C1 segment of cervical spinal cord (tissue), 14 donors: ENCODE results near the gene DAAM1.

Experiments used
- DNase-seq, 14 donors: peaks; one replicate each; lab custom pipeline; 2025; lab: John Stamatoyannopoulos, UW

DAAM1 gene

GRCh38 chr14:59221568-59221967 lies 33.1 kb downstream of the DAAM1 start:
- peak in 2 of 14 donors; percentile 17 to 19 for DNase-seq

- no peak for DNase-seq
Observed at GRCh38 chr14:59224341-59224740, 35.9 kb downstream of the DAAM1 start.

GRCh38 chr14:59225281-59225680 lies 36.8 kb downstream of the DAAM1 start:
- DNase-seq = no peak

- no peak for DNase-seq
Observed at GRCh38 chr14:59228421-59228820, 40.0 kb downstream of the DAAM1 start.

GRCh38 chr14:59229653-59230406 lies 41.4 kb downstream of the DAAM1 start:
- DNase-seq = no peak

- DNase-seq = peak in 1 of 14 donors; percentile 28
Observed at GRCh38 chr14:59236195-59236594, 47.7 kb downstream of the DAAM1 start.

GRCh38 chr14:59238216-59238615 lies 49.7 kb downstream of the DAAM1 start:
- DNase-seq = no peak

- DNase-seq = no peak
Observed at GRCh38 chr14:59239022-59239421, 50.6 kb downstream of the DAAM1 start.

GRCh38 chr14:59240356-59240755 lies 51.9 kb downstream of the DAAM1 start:
- DNase-seq = no peak

GRCh38 chr14:59241121-59241520 lies 52.7 kb downstream of the DAAM1 start:
- no peak for DNase-seq

- no peak for DNase-seq
Observed at GRCh38 chr14:59243174-59243573, 54.7 kb downstream of the DAAM1 start.

- DNase-seq = no peak
Observed at GRCh38 chr14:59244581-59244980, 56.1 kb downstream of the DAAM1 start.

GRCh38 chr14:59245809-59246295 lies 57.4 kb downstream of the DAAM1 start:
- no peak for DNase-seq

GRCh38 chr14:59246566-59246965 lies 58.1 kb downstream of the DAAM1 start:
- DNase-seq = no peak

GRCh38 chr14:59247801-59248584 lies 59.5 kb downstream of the DAAM1 start:
- DNase-seq = no peak

- no peak for DNase-seq
Observed at GRCh38 chr14:59249029-59249428, 60.6 kb downstream of the DAAM1 start.

- peak in 1 of 14 donors; percentile 37 for DNase-seq
Observed at GRCh38 chr14:59251811-59252771, 63.6 kb downstream of the DAAM1 start.

GRCh38 chr14:59252772-59253500 lies 64.5 kb downstream of the DAAM1 start:
- DNase-seq = no peak

- no peak for DNase-seq
Observed at GRCh38 chr14:59253527-59253926, 65.1 kb downstream of the DAAM1 start.

GRCh38 chr14:59254146-59254910 lies 65.9 kb downstream of the DAAM1 start:
- DNase-seq = peak in 4 of 14 donors; percentile 15 to 26 (median 20)
